KMS-11 (cell line): ENCODE measurements around the gene SEMA3D.

Experiments used
- H2AFZ ChIP-seq: fragments of 200-600 bp; sonication (generic); 2 replicates; pipeline ENCODE4 v1.6.1; 2016; ENCODE audit warnings: antibody characterized with exemption, mixed run types, low read depth
- H3K27ac ChIP-seq: fragments of 200-600 bp; sonication (generic); 2 replicates; pipeline ENCODE4 v1.6.1; 2016; ENCODE audit warnings: mild to moderate bottlenecking, mixed run types
- H3K27me3 ChIP-seq: fragments of 200-600 bp; sonication (generic); 2 replicates; pipeline ENCODE4 v1.6.1; 2017; ENCODE audit warnings: mild to moderate bottlenecking, low read depth, mixed run types, moderate library complexity; ENCODE audit not compliant: insufficient read depth
- H3K36me3 ChIP-seq: fragments of 200-600 bp; sonication (generic); 2 replicates; pipeline ENCODE4 v1.6.1; 2017; ENCODE audit warnings: mild to moderate bottlenecking, mixed run types; ENCODE audit not compliant: insufficient read depth
- H3K4me1 ChIP-seq: fragments of 200-600 bp; sonication (generic); 2 replicates; pipeline ENCODE4 v1.6.1; 2016; ENCODE audit warnings: mild to moderate bottlenecking, low read depth, mixed run types; ENCODE audit not compliant: poor library complexity, severe bottlenecking
- H3K4me2 ChIP-seq: fragments of 200-600 bp; sonication (generic); 2 replicates; pipeline ENCODE4 v1.7.0; 2016; ENCODE audit warnings: mild to moderate bottlenecking, mixed run types
- H3K4me3 ChIP-seq: fragments of 200-600 bp; sonication (generic); IDR thresholded peaks from 2 replicates; pipeline ENCODE4 v1.6.1; 2017; ENCODE audit warnings: low read depth, low read length, mixed read lengths; ENCODE audit not compliant: insufficient read depth
- H3K79me2 ChIP-seq: fragments of 200-600 bp; sonication (generic); 2 replicates; pipeline ENCODE4 v1.6.1; 2016; ENCODE audit warnings: low read depth, mixed run types; ENCODE audit not compliant: insufficient read depth
- H3K9ac ChIP-seq: fragments of 200-600 bp; sonication (generic); 2 replicates; pipeline ENCODE4 v1.6.1; 2016; ENCODE audit warnings: mild to moderate bottlenecking, mixed run types
- H4K20me1 ChIP-seq: fragments of 200-600 bp; sonication (generic); 2 replicates; pipeline ENCODE4 v1.6.1; 2016; ENCODE audit warnings: mild to moderate bottlenecking, mixed run types; ENCODE audit not compliant: insufficient read depth
- CTCF ChIP-seq: fragments of 200-600 bp; sonication (generic); conservative IDR thresholded peaks from 2 replicates; pipeline ENCODE4 v1.6.1; 2017; ENCODE audit warnings: low read depth, mild to moderate bottlenecking, antibody characterized with exemption, low read length, moderate library complexity, mixed read lengths

The SEMA3D gene

GRCh38 chr7:84948634-84949033 is 238.2 kb downstream of the SEMA3D start:
- Histone ChIP-seq H3K27ac (no peak overlapping the region), H3K9ac (no peak overlapping the region), H3K79me2 (no peaks in the 10 kb centered on the region), H3K4me2 (no peak overlapping the region), H3K36me3 (no peaks in the 10 kb centered on the region), H3K4me1 (peaks cover 11% of the 10 kb centered on the region), H4K20me1 (no peaks in the 10 kb centered on the region), H3K4me3 (no peak overlapping the region), H3K27me3 (no peaks in the 10 kb centered on the region), H2AFZ (no peak overlapping the region)
- no peak for TF ChIP-seq CTCF

DNA sequence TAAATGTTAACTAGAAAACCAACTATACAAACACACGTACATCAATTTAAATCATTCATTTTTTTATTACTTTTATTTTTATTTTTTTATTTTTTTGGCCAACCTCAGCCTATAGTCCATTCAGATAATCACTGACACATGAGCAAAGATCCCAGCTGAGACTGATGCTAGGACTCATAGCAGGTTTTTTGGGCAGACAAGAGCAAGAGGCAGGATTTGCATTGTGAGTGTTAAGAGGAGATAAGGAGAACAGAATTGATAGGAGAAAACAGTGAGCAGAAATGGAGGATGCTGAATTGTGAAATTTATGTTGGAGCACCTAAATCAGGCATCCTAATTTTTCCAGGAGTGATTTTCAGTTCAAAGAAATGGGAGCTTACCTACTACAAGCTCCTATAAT is 240.3 kb downstream of the SEMA3D start:
- Histone ChIP-seq H3K36me3 (no peaks in the 10 kb centered on the region), H2AFZ (no peak overlapping the region), H3K4me1 (peaks cover 11% of the 10 kb centered on the region), H4K20me1 (no peaks in the 10 kb centered on the region), H3K9ac (no peak overlapping the region), H3K4me3 (no peak overlapping the region), H3K4me2 (no peak overlapping the region), H3K27ac (no peak overlapping the region), H3K79me2 (no peaks in the 10 kb centered on the region), H3K27me3 (no peaks in the 10 kb centered on the region)
- TF ChIP-seq CTCF, result no peak
